Measurements from ENCODE around the gene NEFH.

DNA sequence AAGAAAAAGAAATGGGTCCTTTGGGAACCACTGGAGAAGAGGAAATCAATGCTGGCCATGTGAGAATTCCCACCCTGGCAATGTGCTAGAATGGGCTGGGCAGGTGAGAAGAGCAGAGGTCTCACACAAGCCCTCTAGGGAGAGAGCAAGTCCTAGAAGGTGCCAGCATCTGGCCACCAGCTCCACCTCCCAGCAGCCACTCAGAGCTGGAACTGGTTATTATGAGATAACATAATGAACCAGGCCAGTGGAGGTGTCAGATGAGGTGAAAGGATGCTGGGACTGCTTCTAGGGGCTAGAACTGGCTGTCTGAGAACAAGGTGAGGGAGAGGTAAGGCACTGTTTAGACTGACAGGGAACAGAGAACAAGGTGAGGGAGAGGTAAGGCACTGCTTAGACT, 29.3 kb downstream of the NEFH start:
- TF ChIP-seq, protein P1, sequence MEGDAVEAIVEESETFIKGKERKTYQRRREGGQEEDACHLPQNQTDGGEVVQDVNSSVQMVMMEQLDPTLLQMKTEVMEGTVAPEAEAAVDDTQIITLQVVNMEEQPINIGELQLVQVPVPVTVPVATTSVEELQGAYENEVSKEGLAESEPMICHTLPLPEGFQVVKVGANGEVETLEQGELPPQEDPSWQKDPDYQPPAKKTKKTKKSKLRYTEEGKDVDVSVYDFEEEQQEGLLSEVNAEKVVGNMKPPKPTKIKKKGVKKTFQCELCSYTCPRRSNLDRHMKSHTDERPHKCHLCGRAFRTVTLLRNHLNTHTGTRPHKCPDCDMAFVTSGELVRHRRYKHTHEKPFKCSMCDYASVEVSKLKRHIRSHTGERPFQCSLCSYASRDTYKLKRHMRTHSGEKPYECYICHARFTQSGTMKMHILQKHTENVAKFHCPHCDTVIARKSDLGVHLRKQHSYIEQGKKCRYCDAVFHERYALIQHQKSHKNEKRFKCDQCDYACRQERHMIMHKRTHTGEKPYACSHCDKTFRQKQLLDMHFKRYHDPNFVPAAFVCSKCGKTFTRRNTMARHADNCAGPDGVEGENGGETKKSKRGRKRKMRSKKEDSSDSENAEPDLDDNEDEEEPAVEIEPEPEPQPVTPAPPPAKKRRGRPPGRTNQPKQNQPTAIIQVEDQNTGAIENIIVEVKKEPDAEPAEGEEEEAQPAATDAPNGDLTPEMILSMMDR (IDR thresholded peaks at IDR 0.05), result no peak
- TF ChIP-seq EZH2 (IDR thresholded peaks at IDR 0.05; ENCODE audit: borderline replicate concordance, insufficient read depth, low read depth, low read length, poor library complexity, severe bottlenecking), result no peak
